H9 (cell line): ENCODE data around the gene ALDOA. TPM values are rescaled to one million over a fixed set of nuclear protein-coding genes. Genes with fewer than 3 reads are reported as not detected.

Experiments
- DNase-seq: peaks from one replicate; pipeline ENCODE4 v3.0.0-alpha.2; 2017
- H2AFZ ChIP-seq: one replicate; pipeline ENCODE4 v1.6.1; 2013; ENCODE audit warnings: mild to moderate bottlenecking, low read length, control low read depth, moderate library complexity
- H2AK5ac ChIP-seq: 2 replicates; pipeline ENCODE4 v1.6.1; 2013; ENCODE audit warnings: low read length, control low read depth, mixed read lengths; ENCODE audit not compliant: insufficient read length
- H2BK120ac ChIP-seq: one replicate; pipeline ENCODE4 v1.6.1; 2013; ENCODE audit warnings: low read depth, mild to moderate bottlenecking, low read length, control low read depth, inconsistent platforms; ENCODE audit not compliant: poor library complexity, severe bottlenecking
- H2BK12ac ChIP-seq: 2 replicates; pipeline ENCODE4 v1.6.1; 2013; ENCODE audit warnings: low read length, control low read depth, mixed read lengths, low read depth; ENCODE audit not compliant: insufficient read length
- H2BK15ac ChIP-seq: 2 replicates; pipeline ENCODE4 v1.6.1; 2013; ENCODE audit warnings: low read depth, low read length, control low read depth
- H2BK20ac ChIP-seq: one replicate; pipeline ENCODE4 v1.6.1; 2013; ENCODE audit warnings: low read depth, mild to moderate bottlenecking, low read length, control low read depth, inconsistent platforms; ENCODE audit not compliant: poor library complexity, severe bottlenecking
- H2BK5ac ChIP-seq: 2 replicates; pipeline ENCODE4 v1.6.1; 2013; ENCODE audit warnings: low read length, control low read depth, mixed read lengths; ENCODE audit not compliant: insufficient read length
- H3K14ac ChIP-seq: 2 replicates; pipeline ENCODE4 v1.6.1; 2013; ENCODE audit warnings: low read length, control low read depth; ENCODE audit not compliant: insufficient read depth
- H3K18ac ChIP-seq: 2 replicates; pipeline ENCODE4 v1.6.1; 2013; ENCODE audit warnings: low read depth, mild to moderate bottlenecking, mixed read lengths, low read length, control low read depth; ENCODE audit not compliant: insufficient read length
- H3K23ac ChIP-seq: 2 replicates; pipeline ENCODE4 v1.6.1; 2013; ENCODE audit warnings: low read length, control low read depth, mixed read lengths, low read depth; ENCODE audit not compliant: insufficient read length
- H3K23me2 ChIP-seq: 2 replicates; pipeline ENCODE4 v1.6.1; 2013; ENCODE audit warnings: low read depth, mild to moderate bottlenecking, mixed read lengths, low read length, control low read depth; ENCODE audit not compliant: insufficient read length, poor library complexity, severe bottlenecking
- H3K27ac ChIP-seq: 2 replicates; pipeline ENCODE4 v1.5.1; 2013; ENCODE audit warnings: low read length, control low read depth, mixed read lengths, low read depth; ENCODE audit not compliant: insufficient read length
- H3K27me3 ChIP-seq: 2 replicates; pipeline ENCODE4 v1.6.1; 2013; ENCODE audit warnings: low read length, control low read depth, inconsistent platforms; ENCODE audit not compliant: insufficient read depth
- H3K4ac ChIP-seq: 2 replicates; pipeline ENCODE4 v1.6.1; 2013; ENCODE audit warnings: low read depth, mild to moderate bottlenecking, control low read depth, inconsistent platforms, low read length, moderate library complexity
- H3K4me1 ChIP-seq: 2 replicates; pipeline ENCODE4 v1.6.1; 2013; ENCODE audit warnings: low read length, control low read depth, inconsistent platforms; ENCODE audit not compliant: insufficient read depth
- H3K4me2 ChIP-seq: 2 replicates; pipeline ENCODE4 v1.6.1; 2013; ENCODE audit warnings: low read length, control low read depth, mixed read lengths; ENCODE audit not compliant: insufficient read length, insufficient read depth
- H3K56ac ChIP-seq: 2 replicates; pipeline ENCODE4 v1.6.1; 2013; ENCODE audit warnings: low read depth, mild to moderate bottlenecking, mixed read lengths, low read length, control low read depth; ENCODE audit not compliant: insufficient read length
- H3K79me1 ChIP-seq: 2 replicates; pipeline ENCODE4 v1.6.1; 2013; ENCODE audit warnings: low read depth, mild to moderate bottlenecking, moderate library complexity, low read length, control low read depth, inconsistent platforms; ENCODE audit not compliant: insufficient read depth, poor library complexity, severe bottlenecking
- H3K79me2 ChIP-seq: 2 replicates; pipeline ENCODE4 v1.6.1; 2013; ENCODE audit warnings: low read length, control low read depth, inconsistent platforms; ENCODE audit not compliant: insufficient read depth
- H3K9ac ChIP-seq: 2 replicates; pipeline ENCODE4 v1.6.1; 2013; ENCODE audit warnings: low read length, control low read depth, mixed read lengths; ENCODE audit not compliant: insufficient read length; ENCODE audit errors: extremely low read depth
- H3K9me3 ChIP-seq: one replicate; pipeline ENCODE4 v1.6.1; 2013; ENCODE audit warnings: low read depth, low read length, inconsistent platforms; ENCODE audit not compliant: control insufficient read depth
- H3T11ph ChIP-seq: one replicate; pipeline ENCODE4 v1.6.1; 2013; ENCODE audit warnings: mild to moderate bottlenecking, low read length, control low read depth, inconsistent platforms
- H4K20me1 ChIP-seq: one replicate; pipeline ENCODE4 v1.6.1; 2013; ENCODE audit not compliant: control insufficient read depth, insufficient read length, insufficient read depth
- H4K5ac ChIP-seq: 2 replicates; pipeline ENCODE4 v1.6.1; 2013; ENCODE audit warnings: low read depth, mild to moderate bottlenecking, mixed read lengths, low read length, control low read depth; ENCODE audit not compliant: insufficient read length
- H4K8ac ChIP-seq: replicated peaks from 2 replicates; pipeline ENCODE4 v1.6.1; 2013; ENCODE audit warnings: low read length, control low read depth, mixed read lengths, low read depth; ENCODE audit not compliant: insufficient read length
- H4K91ac ChIP-seq: 2 replicates; pipeline ENCODE4 v1.6.1; 2013; ENCODE audit warnings: low read depth, mild to moderate bottlenecking, moderate library complexity, mixed read lengths, low read length, control low read depth; ENCODE audit not compliant: insufficient read length
- H3K27ac Mint-ChIP-seq, 3 experiments: 2 replicates in 2 of 3; 3 replicates in 1 of 3; pipeline ENCODE4 v1.8.0; 2020 to 2021; ENCODE audit warnings: mixed read lengths in 3 of 3, mild to moderate bottlenecking in 1 of 3, moderate library complexity in 1 of 3
- H3K27me3 Mint-ChIP-seq: 2 replicates; pipeline ENCODE4 v1.8.0; 2021; ENCODE audit warnings: low read depth, mild to moderate bottlenecking, moderate library complexity, mixed read lengths
- H3K36me3 Mint-ChIP-seq, 3 experiments: 2 replicates in 2 of 3; 3 replicates in 1 of 3; pipeline ENCODE4 v1.8.0; 2020 to 2021; ENCODE audit warnings: low read depth in 3 of 3, mixed read lengths in 3 of 3; ENCODE audit not compliant: insufficient read depth in 1 of 3
- H3K4me1 Mint-ChIP-seq, 2 experiments: 2 replicates each; pipeline ENCODE4 v1.8.0; 2020; ENCODE audit warnings: mixed read lengths in 2 of 2
- H3K4me3 Mint-ChIP-seq, 2 experiments: 2 replicates in 1 of 2; 3 replicates in 1 of 2; pipeline ENCODE4 v1.8.0; 2020 to 2021; ENCODE audit warnings: mild to moderate bottlenecking in 2 of 2, mixed read lengths in 2 of 2, moderate library complexity in 1 of 2
- H3K9me3 Mint-ChIP-seq, 2 experiments: 2 replicates in 1 of 2; 3 replicates in 1 of 2; pipeline ENCODE4 v1.8.0; 2020; ENCODE audit warnings: mild to moderate bottlenecking in 2 of 2, mixed read lengths in 2 of 2, moderate library complexity in 1 of 2
- CTCF ChIP-seq: fragments of 200-600 bp; sonication (generic); conservative IDR thresholded peaks from 3 replicates; pipeline ENCODE4 v1.8.0; 2021; ENCODE audit warnings: antibody characterized with exemption, mild to moderate bottlenecking
- WGBS: extraction: QIAGEN DNeasy Blood & Tissue Kit; methylation state at CpG from one replicate; pipeline ENCODE4 v1.1.7; 2013; ENCODE audit warnings: missing lambda C conversion rate, low lambda C conversion rate, mixed read lengths; ENCODE audit not compliant: insufficient read length; ENCODE audit errors: extremely low coverage; 5-methylcytosine and 5-hydroxymethylcytosine counted together
- total RNA-seq: library from RNA; stranded (reverse); gene quantifications from 2 replicates; pipeline ENCODE4 v1.2.1, GENCODE V29; 2021

The ALDOA gene
- total RNA-seq, 1 experiment from 2014 or later, result 1,356 TPM

- H2BK12ac ChIP-seq, result no peak overlapping the region
- H4K20me1 ChIP-seq, result no peaks in the 10 kb centered on the region
- no peaks in the 10 kb centered on the region for H3K4me1 Mint-ChIP-seq
- no peak overlapping the region for H3K27ac ChIP-seq
- no peak overlapping the region for H3K4me3 Mint-ChIP-seq
- TF ChIP-seq CTCF, result no peak
- H2BK5ac ChIP-seq, result no peak overlapping the region
- H3K4ac ChIP-seq, result no peak overlapping the region
- no peaks in the 10 kb centered on the region; the same call in 1 of the 2 replicates for H3K79me2 ChIP-seq
- H3K36me3 Mint-ChIP-seq, result peaks cover 4 to 25% (median 21%) of the 10 kb centered on the region in 3 experiments; a peak in 6 of 7 replicates
- no peaks in the 10 kb centered on the region for H3K27me3 ChIP-seq
- H3K79me1 ChIP-seq, result no peaks in the 10 kb centered on the region
- no peak overlapping the region for H4K91ac ChIP-seq
- H3K18ac ChIP-seq, result no peak overlapping the region
- WGBS, result no CpG with 5 or more reads among the region's 6 CpGs
- no peak overlapping the region for H2BK120ac ChIP-seq
- no peak overlapping the region for H3K23ac ChIP-seq
- H4K5ac ChIP-seq, result no peak overlapping the region
- H2BK15ac ChIP-seq, result no peak overlapping the region
- DNase-seq, result peak; percentile 26
- H2AK5ac ChIP-seq, result no peak overlapping the region
- no peaks in the 10 kb centered on the region for H3K9me3 Mint-ChIP-seq
- no peaks in the 10 kb centered on the region for H3K9me3 ChIP-seq
- no peak overlapping the region for H3T11ph ChIP-seq
- H3K4me1 ChIP-seq, result no peaks in the 10 kb centered on the region
- H3K9ac ChIP-seq, result no peak overlapping the region
- H3K27me3 Mint-ChIP-seq, result no peaks in the 10 kb centered on the region
- H3K4me2 ChIP-seq, result no peak overlapping the region
- no peak overlapping the region for H2BK20ac ChIP-seq
- no peak overlapping the region for H4K8ac ChIP-seq
- no peaks in the 10 kb centered on the region for H3K23me2 ChIP-seq
- no peak overlapping the region for H3K14ac ChIP-seq
- H3K56ac ChIP-seq, result no peak overlapping the region
- H3K27ac Mint-ChIP-seq, result peak overlapping the region in 1 of 3 experiments; percentile 13; a peak in 1 of 7 replicates
- no peak overlapping the region for H2AFZ ChIP-seq
Measured at GRCh38 chr16:30104492-30104891, 38.9 kb downstream of the ALDOA start.
